GM12874 (cell line): ENCODE results near the gene NTRK2.

Experiments
- TF ChIP-seq, protein P1 (sequence below): IDR thresholded peaks from 2 replicates; pipeline ENCODE4 v1.5.1; 2011; ENCODE audit warnings: low read depth, mild to moderate bottlenecking, control low read depth, low read length, moderate library complexity; ENCODE audit not compliant: insufficient read depth

The NTRK2 gene

DNA sequence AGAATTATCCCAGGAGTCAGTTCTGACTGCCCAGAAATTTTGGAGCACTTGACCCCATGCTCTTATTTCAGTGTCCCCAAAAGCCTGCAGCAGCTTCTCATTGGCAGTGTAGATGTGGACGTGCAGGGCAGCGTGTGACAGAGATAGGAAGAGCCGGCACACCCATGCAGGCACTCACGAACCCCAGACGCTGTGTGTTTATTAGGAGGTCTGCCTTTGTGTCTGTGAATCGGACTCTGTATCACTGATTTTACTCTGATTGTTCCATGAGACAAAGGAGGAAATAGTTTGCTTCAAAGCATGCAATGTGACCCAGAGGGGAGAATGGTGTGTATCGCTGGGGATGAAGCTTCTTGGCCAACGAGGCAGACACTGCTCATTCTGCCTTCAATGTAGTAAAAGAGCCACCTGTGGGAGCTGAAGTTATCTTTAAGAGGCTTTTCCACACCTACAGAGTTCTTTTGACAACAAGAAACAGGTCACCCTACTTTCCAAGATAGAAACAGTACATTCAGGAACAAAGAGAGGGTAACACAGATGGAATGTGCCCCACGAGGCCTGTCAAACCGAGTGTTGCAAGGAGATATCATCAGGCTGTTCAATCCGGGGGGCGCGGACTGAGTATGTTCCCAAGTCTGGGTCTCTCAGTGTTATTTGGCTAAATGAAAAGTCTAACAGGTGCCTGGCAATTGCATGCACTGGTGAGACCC lies 224.0 kb downstream of the NTRK2 start:
- TF ChIP-seq, protein P1, sequence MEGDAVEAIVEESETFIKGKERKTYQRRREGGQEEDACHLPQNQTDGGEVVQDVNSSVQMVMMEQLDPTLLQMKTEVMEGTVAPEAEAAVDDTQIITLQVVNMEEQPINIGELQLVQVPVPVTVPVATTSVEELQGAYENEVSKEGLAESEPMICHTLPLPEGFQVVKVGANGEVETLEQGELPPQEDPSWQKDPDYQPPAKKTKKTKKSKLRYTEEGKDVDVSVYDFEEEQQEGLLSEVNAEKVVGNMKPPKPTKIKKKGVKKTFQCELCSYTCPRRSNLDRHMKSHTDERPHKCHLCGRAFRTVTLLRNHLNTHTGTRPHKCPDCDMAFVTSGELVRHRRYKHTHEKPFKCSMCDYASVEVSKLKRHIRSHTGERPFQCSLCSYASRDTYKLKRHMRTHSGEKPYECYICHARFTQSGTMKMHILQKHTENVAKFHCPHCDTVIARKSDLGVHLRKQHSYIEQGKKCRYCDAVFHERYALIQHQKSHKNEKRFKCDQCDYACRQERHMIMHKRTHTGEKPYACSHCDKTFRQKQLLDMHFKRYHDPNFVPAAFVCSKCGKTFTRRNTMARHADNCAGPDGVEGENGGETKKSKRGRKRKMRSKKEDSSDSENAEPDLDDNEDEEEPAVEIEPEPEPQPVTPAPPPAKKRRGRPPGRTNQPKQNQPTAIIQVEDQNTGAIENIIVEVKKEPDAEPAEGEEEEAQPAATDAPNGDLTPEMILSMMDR = no peak

DNA sequence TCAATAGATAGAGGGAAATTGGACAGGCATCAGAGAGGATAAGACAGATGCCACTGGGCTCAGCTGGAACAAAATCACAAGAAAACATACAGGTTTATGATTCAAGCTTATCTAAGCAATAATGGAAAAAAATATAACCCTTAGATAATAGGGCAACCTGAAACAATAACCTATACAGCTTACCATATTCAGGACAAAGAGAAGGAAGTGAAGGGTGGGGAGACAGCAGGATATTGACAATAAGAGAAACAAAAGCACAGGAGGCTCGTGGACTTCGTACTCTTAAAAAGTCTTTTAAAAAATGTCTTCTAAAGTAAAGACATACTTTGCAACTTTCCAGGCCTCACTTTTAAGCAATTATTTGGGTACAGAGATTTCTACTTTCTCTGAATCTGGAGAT lies 225.3 kb downstream of the NTRK2 start:
- TF ChIP-seq, protein P1 = no peak

DNA sequence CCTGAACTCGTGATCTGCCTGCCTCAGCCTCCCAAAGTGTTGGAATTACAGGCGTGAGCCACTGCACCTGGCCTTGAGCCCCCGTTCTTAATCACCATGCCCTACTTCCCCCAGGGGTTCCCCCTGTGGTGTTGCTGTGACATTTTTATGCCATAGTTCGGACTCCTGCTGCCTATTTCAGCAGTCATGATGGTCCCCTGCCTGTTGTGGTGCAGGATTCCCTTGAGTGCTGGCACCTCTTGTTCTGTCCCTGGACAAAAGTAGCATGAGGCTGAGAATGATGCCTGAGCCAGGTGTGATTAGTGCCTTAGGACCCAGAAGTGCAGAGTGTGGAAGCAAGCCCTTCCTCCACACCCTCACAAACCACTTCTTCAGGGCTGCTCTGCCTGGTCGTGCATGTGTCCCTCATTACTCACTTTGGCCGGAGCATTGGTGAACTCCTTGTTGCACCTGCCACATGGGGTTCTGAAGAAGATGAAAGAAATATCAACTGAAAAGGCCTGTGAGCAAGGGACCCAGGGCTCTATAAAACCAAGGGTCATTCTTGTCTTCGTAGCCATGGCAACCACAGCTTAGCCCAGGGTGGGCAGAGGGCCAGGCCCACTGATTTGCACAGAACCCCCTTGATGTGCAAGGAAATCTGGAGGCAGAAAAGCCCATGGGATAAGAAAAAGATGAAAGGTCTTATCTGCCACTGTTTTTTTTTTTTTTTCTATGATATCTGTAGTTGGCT lies 228.0 kb downstream of the NTRK2 start:
- TF ChIP-seq, protein P1 = no peak

DNA sequence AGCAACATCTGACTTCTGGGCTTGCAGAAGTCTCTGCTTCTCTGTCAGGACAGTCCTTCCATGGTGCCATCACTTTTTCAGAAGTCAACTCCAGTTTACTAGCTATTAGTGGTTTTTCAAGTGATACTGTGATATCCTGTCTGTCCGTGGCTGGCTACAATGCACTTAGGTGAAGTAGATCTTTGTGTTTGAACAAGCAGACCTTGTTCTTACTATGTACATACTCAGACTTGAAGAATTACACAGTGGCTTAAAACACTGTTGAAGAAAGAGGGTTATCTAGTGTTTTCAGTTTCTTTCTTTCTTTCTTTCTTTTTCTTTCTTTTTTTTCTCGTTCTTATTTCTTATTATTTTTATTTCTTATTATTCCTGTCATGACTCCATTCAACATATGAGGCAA lies 228.7 kb downstream of the NTRK2 start:
- TF ChIP-seq, protein P1 = no peak

DNA sequence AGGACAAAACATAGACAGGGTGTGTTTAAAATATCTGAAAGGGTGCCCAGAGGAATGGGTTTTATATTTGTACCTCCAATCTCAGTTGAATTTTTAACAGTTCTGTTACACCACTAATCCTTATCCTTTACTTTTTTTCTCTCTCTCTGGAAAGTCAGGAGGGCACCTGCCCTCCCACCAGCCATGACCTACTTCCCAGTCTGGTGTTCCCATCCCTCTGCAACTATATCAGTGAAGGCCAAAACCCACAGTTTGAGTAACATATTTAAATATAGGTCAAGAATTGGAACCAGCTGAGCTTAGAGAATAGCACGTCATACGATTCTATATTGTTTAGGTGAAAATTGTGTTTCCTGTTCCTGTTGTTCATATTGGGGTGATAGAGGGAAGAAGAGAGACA lies 229.8 kb downstream of the NTRK2 start:
- TF ChIP-seq, protein P1 = no peak

DNA sequence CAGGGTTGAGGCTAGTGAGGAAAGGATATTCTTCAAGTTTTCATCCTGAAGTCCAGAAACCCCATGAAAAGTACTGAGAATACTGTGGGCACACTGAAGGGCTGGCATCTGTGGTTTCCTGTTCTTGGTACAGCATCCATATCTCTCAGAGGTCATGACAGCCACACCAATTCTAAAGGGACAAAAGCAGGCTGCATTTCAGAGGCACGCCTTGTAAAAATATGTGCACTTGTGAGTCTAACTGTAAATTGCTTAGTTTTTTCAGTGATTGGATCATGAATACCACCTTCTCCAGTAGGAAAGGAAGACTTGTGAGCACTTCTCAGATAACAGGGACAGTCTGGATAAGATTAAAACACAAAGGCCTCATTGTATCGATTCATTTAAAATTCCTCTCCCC lies 230.9 kb downstream of the NTRK2 start:
- TF ChIP-seq, protein P1 = no peak

DNA sequence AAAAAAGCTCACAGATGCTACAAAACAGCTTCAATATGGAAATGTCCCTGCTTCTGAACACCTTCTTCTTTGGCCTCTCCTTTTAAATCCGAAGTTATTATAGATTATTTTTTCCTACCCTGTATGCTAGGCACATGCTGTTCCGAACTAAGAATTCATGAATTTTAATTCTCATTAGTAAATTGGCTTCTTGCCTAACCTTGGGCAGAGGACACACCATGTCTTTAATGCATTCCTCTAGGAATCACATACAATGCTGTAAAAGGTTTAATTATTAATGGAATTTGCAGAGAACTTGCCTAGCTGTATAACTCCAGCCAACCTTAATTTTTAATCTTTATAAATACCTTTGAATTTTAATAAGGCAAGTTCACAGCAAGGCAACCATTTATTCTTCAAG lies 234.4 kb downstream of the NTRK2 start:
- TF ChIP-seq, protein P1 = no peak
